GM12878 (cell line): ENCODE data around the gene KRTAP20-1. TPM values are rescaled to one million over a fixed set of nuclear protein-coding genes. Genes with fewer than 3 reads are reported as not detected.

Experiments used
- ATAC-seq: fragments of 200-7000 bp; cut with Tn5 transposase; 3 replicates; pipeline ENCODE4 v1.9.1; 2020; ENCODE audit warnings: mild to moderate bottlenecking, moderate library complexity
- BruUV-seq: library from RNA; stranded (reverse); fragments of 400-500 nt; replicated peaks from 2 replicates; lab custom pipeline; 2021; lab: Mats Ljungman, UMichigan
- CTCF ChIA-PET: fragments of 300-600 bp; sonication (Branson Sonifier 250); formaldehyde crosslinking; extraction: SDS; loops from one replicate; lab custom pipeline; 2021; ENCODE audit warnings: inconsistent platforms; lab: Yijun Ruan, JAX
- POLR2A ChIA-PET: fragments of 350-600 bp; formaldehyde crosslinking; extraction: SDS; loops from one replicate; lab custom pipeline; 2021; ENCODE audit warnings: inconsistent platforms; lab: Charles Lee
- RAD21 ChIA-PET: fragments of 300-600 bp; sonication (Branson Sonifier 250); formaldehyde crosslinking; loops from one replicate; lab custom pipeline; 2023; ENCODE audit warnings: antibody characterized with exemption; ENCODE audit not compliant: unreplicated experiment; lab: Charles Lee
- SMC1A ChIA-PET: fragments of 300-600 bp; sonication (Branson Sonifier 250); formaldehyde crosslinking; loops from one replicate; lab custom pipeline; 2023; ENCODE audit not compliant: unreplicated experiment, uncharacterized antibody; lab: Charles Lee
- DNase-seq: peaks from one replicate; pipeline ENCODE4 v3.0.0-alpha.2; 2011; ENCODE audit warnings: low read depth, low spot score
- FAIRE-seq: peaks from 3 replicates; lab custom pipeline; 2011; peaks lifted over from hg19 to GRCh38; lab: Jason Lieb, UNC
- H2AFZ ChIP-seq: 2 replicates; pipeline ENCODE4 v1.6.0; 2011; ENCODE audit warnings: low read depth, low read length, control low read depth; ENCODE audit not compliant: control insufficient read depth
- H3K27ac ChIP-seq: 2 replicates; pipeline ENCODE4 v1.5.1; 2011; ENCODE audit warnings: control low read depth; ENCODE audit not compliant: control insufficient read depth, insufficient read depth
- H3K27me3 ChIP-seq, 2 experiments: replicated peaks in 1 of 2; 2 replicates each; pipeline versions ENCODE4 v1.6.0 to v1.6.1; 2011; ENCODE audit warnings: low read length in 1 of 2; ENCODE audit not compliant: control insufficient read depth in 2 of 2, insufficient read depth in 2 of 2
- H3K36me3 ChIP-seq, 2 experiments: 2 replicates each; pipeline ENCODE4 v1.5.1; 2011; ENCODE audit warnings: low read length in 1 of 2; ENCODE audit not compliant: control insufficient read depth in 2 of 2, insufficient read depth in 2 of 2
- H3K4me1 ChIP-seq: 2 replicates; pipeline ENCODE4 v1.6.1; 2011; ENCODE audit warnings: mild to moderate bottlenecking, low read length, moderate library complexity, mixed read lengths; ENCODE audit not compliant: control insufficient read depth, insufficient read depth
- H3K4me2 ChIP-seq: 2 replicates; pipeline ENCODE4 v1.6.0; 2011; ENCODE audit warnings: control low read depth; ENCODE audit not compliant: control insufficient read depth, insufficient read depth
- H3K4me3 ChIP-seq: fragments of 200-600 bp; sonication (generic); 2 replicates; pipeline ENCODE4 v1.5.1; 2016
- H3K79me2 ChIP-seq: 2 replicates; pipeline ENCODE4 v1.6.0; 2011; ENCODE audit warnings: low read length; ENCODE audit not compliant: control insufficient read depth, insufficient read depth
- H3K9ac ChIP-seq: 2 replicates; pipeline ENCODE4 v1.8.0; 2011; ENCODE audit warnings: low read length, control low read depth, mixed read lengths; ENCODE audit not compliant: control insufficient read depth, insufficient read depth
- H3K9me3 ChIP-seq: replicated peaks from 3 replicates; pipeline ENCODE4 v1.5.1; 2011; ENCODE audit warnings: mild to moderate bottlenecking, low read length; ENCODE audit not compliant: control insufficient read depth, insufficient read depth
- H4K20me1 ChIP-seq: 2 replicates; pipeline ENCODE4 v1.6.0; 2011; ENCODE audit not compliant: control insufficient read depth, insufficient read depth
- CBX3 ChIP-seq: fragments of 200-600 bp; sonication (generic); IDR thresholded peaks from 2 replicates; pipeline ENCODE4 v1.6.1; 2016; ENCODE audit warnings: low read depth, borderline replicate concordance
- ESRRA ChIP-seq: IDR thresholded peaks from 2 replicates; pipeline ENCODE4 v1.6.1; 2012; ENCODE audit warnings: mild to moderate bottlenecking, low read length, improper control_type of control experiment
- ETV6 ChIP-seq, 2 experiments: fragments of 450-650 bp in 1 of 2; IDR thresholded peaks in 1 of 2; conservative IDR thresholded peaks in 1 of 2; 2 replicates each; pipeline ENCODE4 v1.6.1; 2014; ENCODE audit warnings: antibody characterized with exemption in 1 of 2, borderline replicate concordance in 1 of 2, low read depth in 1 of 2, mild to moderate bottlenecking in 1 of 2, moderate library complexity in 1 of 2
- MXI1 ChIP-seq: fragments of 150-350 bp; IDR thresholded peaks from 2 replicates; pipeline ENCODE4 v1.6.1; 2011; ENCODE audit warnings: low read depth, mild to moderate bottlenecking, inconsistent platforms, low read length, improper control_type of control experiment
- NFIC ChIP-seq: IDR thresholded peaks from 2 replicates; pipeline ENCODE4 v1.6.1; 2012; ENCODE audit warnings: low read depth, mild to moderate bottlenecking, inconsistent platforms, low read length, moderate library complexity
- POLR2AphosphoS5 ChIP-seq: IDR thresholded peaks from 2 replicates; pipeline ENCODE4 v1.6.1; 2011; ENCODE audit warnings: mild to moderate bottlenecking, low read length, inconsistent platforms
- SMARCA5 ChIP-seq: fragments of 450-650 bp; IDR thresholded peaks from 2 replicates; pipeline ENCODE4 v1.6.1; 2017; ENCODE audit warnings: mild to moderate bottlenecking
- SREBF1 ChIP-seq: IDR thresholded peaks from 2 replicates; pipeline ENCODE4 v1.6.1; 2012; ENCODE audit warnings: mild to moderate bottlenecking, low read length
- STAT3 ChIP-seq: IDR thresholded peaks from 2 replicates; pipeline ENCODE4 v1.6.1; 2011; ENCODE audit warnings: low read depth, low read length, improper control_type of control experiment
- SUZ12 ChIP-seq: fragments of 200-600 bp; sonication (generic); IDR thresholded peaks from one replicate; pipeline ENCODE4 v1.6.1; 2018; ENCODE audit warnings: antibody characterized with exemption, mild to moderate bottlenecking; ENCODE audit not compliant: unreplicated experiment
- TARDBP ChIP-seq: IDR thresholded peaks from 2 replicates; pipeline ENCODE4 v1.6.1; 2016; ENCODE audit warnings: borderline replicate concordance
- WGBS: methylation state at CpG from one replicate; pipeline ENCODE4 v1.1.6; 2016; ENCODE audit warnings: low lambda C conversion rate; ENCODE audit not compliant: insufficient replicate concordance, insufficient coverage; ENCODE audit errors: missing lambda C conversion rate; 5-methylcytosine and 5-hydroxymethylcytosine counted together
- in situ Hi-C: fragments of 300-500 bp; cut with MboI; formaldehyde crosslinking; loops from 9 replicates; pipeline ENCODE4 v1.14.3; 2018; ENCODE audit warnings: mixed read lengths
- intact Hi-C: fragments of 100-400 bp; cut with micrococcal nuclease; formaldehyde crosslinking; loops from one replicate; pipeline ENCODE4 v1.14.2; 2022; ENCODE audit not compliant: unreplicated experiment
- polyA plus RNA-seq, 11 experiments: library from polyadenylated mRNA; depleted of rRNA in 4 of 11; unstranded in 6 of 11; stranded (reverse) in 5 of 11; fragments of >200 nt; fragmentation: Nextera tagmentation in 4 of 11; fragmentation: Illumina TruSeq in 1 of 11; extraction: Ambion mirVana in 4 of 11; extraction: Trizol in 1 of 11; gene quantifications; 1 replicate in 1 of 11; 2 replicates in 10 of 11; pipeline versions ENCODE4 v1.2.1 to v1.2.3, GENCODE V29; 2011 to 2016; ENCODE audit warnings: inconsistent platforms in 2 of 11, missing spikeins in 2 of 11, low read depth in 1 of 11
- total RNA-seq, 4 experiments: library from RNA; depleted of rRNA in 3 of 4; stranded (reverse); fragments of >200 nt in 3 of 4; fragmentation: Illumina TruSeq in 1 of 4; extraction: Trizol in 1 of 4; gene quantifications; 2 replicates each; pipeline versions ENCODE4 v1.2.1 to v1.2.3, GENCODE V29; 2013 to 2021
- TF ChIP-seq, protein P1 (sequence below): fragments of 150-350 bp; IDR thresholded peaks from 2 replicates; pipeline ENCODE4 v1.6.1; 2016; ENCODE audit warnings: low read depth, low read length

KRTAP20-1 gene
- total and polyA plus RNA-seq, 10 of the 15 experiments (the other 5 are each of a cell fraction or from before 2014, with no cell fraction given): not detected

DNA sequence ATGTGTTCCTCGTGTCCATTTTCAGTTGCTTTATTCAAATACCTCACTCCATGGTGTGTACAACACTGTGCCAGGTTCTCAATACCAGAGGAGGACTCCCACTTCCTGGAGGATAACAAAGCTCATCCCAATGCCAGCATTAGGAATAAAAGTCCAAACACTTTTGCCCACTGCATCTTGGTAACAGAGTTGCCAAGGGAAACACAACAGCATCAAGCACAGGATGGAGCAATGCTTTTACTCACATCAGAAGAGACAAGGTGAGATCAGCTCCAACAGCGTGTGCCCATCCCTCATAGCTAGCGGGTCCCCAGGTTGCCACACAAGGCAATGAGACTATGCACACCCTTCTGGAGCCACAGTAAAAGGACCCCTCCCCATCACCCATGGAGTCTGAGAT, 7.1 kb downstream of the KRTAP20-1 start:
- H4K20me1 ChIP-seq: no peaks in the 10 kb centered on the region
- H3K36me3 ChIP-seq: no peaks in the 10 kb centered on the region
- intact Hi-C loops (no loop called here), in situ Hi-C loops (no loop called here)
- 7% methylated on average over 3 of the region's 3 CpGs for WGBS
- BruUV-seq: no TSS peak
- H3K79me2 ChIP-seq: no peaks in the 10 kb centered on the region
- POLR2A ChIA-PET: no interaction called here
- CTCF ChIA-PET: no interaction called here
- H3K27me3 ChIP-seq: no peaks in the 10 kb centered on the region
- H3K9ac ChIP-seq: no peak overlapping the region
- RAD21 ChIA-PET: interaction anchor here (0.8 kb wide), 1 partner anchor 13 kb away, joined by 3 read pairs; no protein-coding TSS in a partner anchor
- H3K27ac ChIP-seq: no peak overlapping the region
- no peak for DNase-seq
- H2AFZ ChIP-seq: no peak overlapping the region
- H3K4me1 ChIP-seq: no peaks in the 10 kb centered on the region
- no peak overlapping the region for H3K4me3 ChIP-seq
- no peak for FAIRE-seq
- TF ChIP-seq SMARCA5: no peak
- no peak for TF ChIP-seq TARDBP
- no peak for TF ChIP-seq NFIC
- TF ChIP-seq ETV6 (conservative IDR thresholded peaks at IDR 0.05 in 1 of 2, IDR thresholded peaks at IDR 0.05 in 1 of 2; ENCODE audit: borderline replicate concordance in 1 of 2, low read depth in 1 of 2): no peak
- no peak for TF ChIP-seq SUZ12
- TF ChIP-seq MXI1: no peak
- TF ChIP-seq, protein P1, sequence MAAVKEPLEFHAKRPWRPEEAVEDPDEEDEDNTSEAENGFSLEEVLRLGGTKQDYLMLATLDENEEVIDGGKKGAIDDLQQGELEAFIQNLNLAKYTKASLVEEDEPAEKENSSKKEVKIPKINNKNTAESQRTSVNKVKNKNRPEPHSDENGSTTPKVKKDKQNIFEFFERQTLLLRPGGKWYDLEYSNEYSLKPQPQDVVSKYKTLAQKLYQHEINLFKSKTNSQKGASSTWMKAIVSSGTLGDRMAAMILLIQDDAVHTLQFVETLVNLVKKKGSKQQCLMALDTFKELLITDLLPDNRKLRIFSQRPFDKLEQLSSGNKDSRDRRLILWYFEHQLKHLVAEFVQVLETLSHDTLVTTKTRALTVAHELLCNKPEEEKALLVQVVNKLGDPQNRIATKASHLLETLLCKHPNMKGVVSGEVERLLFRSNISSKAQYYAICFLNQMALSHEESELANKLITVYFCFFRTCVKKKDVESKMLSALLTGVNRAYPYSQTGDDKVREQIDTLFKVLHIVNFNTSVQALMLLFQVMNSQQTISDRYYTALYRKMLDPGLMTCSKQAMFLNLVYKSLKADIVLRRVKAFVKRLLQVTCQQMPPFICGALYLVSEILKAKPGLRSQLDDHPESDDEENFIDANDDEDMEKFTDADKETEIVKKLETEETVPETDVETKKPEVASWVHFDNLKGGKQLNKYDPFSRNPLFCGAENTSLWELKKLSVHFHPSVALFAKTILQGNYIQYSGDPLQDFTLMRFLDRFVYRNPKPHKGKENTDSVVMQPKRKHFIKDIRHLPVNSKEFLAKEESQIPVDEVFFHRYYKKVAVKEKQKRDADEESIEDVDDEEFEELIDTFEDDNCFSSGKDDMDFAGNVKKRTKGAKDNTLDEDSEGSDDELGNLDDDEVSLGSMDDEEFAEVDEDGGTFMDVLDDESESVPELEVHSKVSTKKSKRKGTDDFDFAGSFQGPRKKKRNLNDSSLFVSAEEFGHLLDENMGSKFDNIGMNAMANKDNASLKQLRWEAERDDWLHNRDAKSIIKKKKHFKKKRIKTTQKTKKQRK: no peak
- no peak for TF ChIP-seq STAT3
- no peak for TF ChIP-seq SREBF1
- TF ChIP-seq CBX3: no peak
- no peak for TF ChIP-seq ESRRA
- no peak for TF ChIP-seq POLR2AphosphoS5
- SMC1A ChIA-PET: no interaction called here
- ATAC-seq: no peak
- no peak overlapping the region for H3K4me2 ChIP-seq
- H3K9me3 ChIP-seq: no peaks in the 10 kb centered on the region; the same call in 2 of the 3 replicates
